Measurements from ENCODE around the gene RASA1.

RASA1 gene

DNA sequence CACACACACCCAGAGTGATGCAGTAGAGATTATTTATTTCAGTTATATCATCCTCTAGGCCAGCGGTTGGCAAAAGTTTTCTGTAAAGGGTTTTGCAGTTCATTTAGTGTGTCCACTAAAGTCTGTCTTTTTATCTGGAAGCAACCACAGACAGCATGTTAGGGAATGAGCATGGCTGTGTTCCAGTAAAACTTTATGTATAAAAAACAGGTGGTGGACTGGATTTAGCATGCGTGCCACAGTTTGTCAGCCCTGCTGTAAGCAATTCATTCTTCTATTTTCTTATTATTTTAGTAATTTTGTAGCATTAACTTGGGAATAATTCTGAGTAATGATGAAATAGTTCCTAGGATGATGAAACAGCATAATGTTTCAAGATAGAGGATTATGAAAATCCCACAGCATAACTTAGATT lies 93.4 kb downstream of the RASA1 start:
- DNase-seq (ENCODE audit: low read depth in 2 of 2): no peak

- no peak for DNase-seq (ENCODE audit: low read depth in 2 of 2)
These were observed 94.0 kb downstream of the RASA1 start for GRCh38 chr5:87361536-87362213.

- DNase-seq (ENCODE audit: low read depth in 2 of 2): no peak
These were observed 99.6 kb downstream of the RASA1 start for GRCh38 chr5:87367243-87367642.

DNA sequence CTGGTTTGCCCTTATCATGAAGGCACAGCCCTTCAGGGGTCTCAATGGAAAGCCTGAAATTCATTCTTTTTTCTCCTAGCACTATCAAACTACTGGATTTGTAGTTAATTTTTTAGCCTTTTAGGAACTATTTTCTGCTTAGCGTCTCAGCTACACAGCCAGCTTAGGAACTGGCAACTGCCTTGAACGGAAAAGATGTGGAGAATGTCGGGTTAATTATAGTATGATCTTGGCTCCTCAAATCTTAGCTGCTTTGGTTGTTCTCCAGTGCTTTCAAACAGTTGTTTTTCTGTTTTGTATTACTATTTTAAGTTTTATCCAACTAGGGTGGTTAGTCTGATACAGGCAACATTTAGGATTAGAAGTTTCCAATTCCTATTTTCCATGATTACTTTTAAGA lies 100.9 kb downstream of the RASA1 start:
- DNase-seq (ENCODE audit: low read depth in 2 of 2): no peak

GRCh38 chr5:87369431-87369830 lies 101.7 kb downstream of the RASA1 start:
- no peak for DNase-seq (ENCODE audit: low read depth in 2 of 2)

DNA sequence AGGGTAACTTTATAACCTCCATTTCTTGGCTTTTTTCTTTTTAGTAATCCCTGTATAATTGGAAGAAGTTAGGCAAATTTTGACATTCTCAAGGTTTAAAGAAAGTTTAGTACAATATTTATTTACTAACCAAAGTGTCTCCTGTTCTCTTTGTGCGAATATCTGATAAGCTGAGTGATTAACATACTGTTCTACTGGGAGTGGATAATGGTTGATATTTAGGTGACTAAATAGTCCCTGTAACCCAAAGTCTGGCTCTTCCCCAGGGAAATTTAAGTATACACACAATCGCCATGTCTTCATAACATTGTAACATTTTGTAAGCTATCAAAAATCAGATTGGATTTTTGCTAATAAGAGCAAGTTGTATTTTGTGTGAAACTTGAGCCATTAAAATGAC lies 105.0 kb downstream of the RASA1 start:
- no peak for DNase-seq (ENCODE audit: low read depth in 2 of 2)

DNA sequence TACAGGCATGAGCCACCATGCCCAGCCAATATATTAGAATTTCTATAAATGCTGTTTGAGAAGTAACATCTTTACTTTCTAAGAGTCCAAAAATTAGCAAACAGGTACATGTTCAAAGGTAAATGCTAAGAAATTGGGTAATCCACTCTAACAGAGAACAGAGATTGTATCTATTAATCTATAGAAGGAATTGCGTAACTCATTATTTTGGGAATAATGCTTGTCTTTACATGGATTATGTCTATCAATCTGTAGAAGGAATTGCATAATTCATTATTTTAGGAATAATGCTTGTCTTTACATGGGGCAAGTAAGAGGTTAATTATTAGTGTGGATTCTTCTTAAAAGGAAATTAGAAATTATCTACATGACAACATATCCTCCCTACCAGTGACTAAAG lies 114.5 kb downstream of the RASA1 start:
- no peak for DNase-seq (ENCODE audit: low read depth in 2 of 2)

- DNase-seq (ENCODE audit: low read depth in 2 of 2): no peak
These were observed 115.5 kb downstream of the RASA1 start for GRCh38 chr5:87383216-87383615.

- DNase-seq (ENCODE audit: low read depth in 2 of 2): no peak
These were observed 118.1 kb downstream of the RASA1 start for GRCh38 chr5:87385802-87386201.

- no peak for DNase-seq (ENCODE audit: low read depth in 2 of 2)
These were observed 120.4 kb downstream of the RASA1 start for GRCh38 chr5:87388129-87388528.

- DNase-seq (ENCODE audit: low read depth in 2 of 2): no peak
These were observed 121.8 kb downstream of the RASA1 start for GRCh38 chr5:87389296-87390034.

GRCh38 chr5:87390075-87390474 lies 122.4 kb downstream of the RASA1 start:
- DNase-seq (ENCODE audit: low read depth in 2 of 2): no peak

DNA sequence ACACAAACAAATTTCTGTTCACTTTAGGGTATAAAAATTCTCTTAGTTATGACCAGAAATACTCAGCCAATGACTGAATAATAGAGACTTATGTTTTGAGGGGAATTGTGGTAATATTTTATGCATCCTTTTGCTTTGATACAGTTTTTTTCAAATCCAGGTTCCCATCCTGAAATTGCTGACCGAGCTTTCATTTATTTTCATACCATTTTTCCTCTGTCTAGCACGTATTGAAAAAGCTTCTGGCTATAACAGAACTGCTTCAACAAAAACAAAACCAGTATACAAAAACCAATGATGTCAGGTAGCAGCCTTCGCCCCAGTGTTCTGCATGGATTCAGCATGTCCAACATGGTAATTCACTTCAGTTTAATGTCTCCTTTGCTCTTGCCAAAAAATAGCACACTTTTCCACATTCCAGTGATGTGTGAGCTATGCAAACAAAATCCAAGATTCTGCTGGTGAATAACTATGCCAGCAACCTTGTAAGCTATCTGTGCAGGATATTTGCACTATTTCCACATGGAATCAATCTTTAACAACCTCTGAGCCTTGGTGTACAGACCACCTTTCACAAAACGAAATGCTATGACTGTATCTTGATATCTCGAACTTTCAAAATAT lies 123.0 kb downstream of the RASA1 start:
- DNase-seq (ENCODE audit: low read depth in 2 of 2): no peak

- DNase-seq (ENCODE audit: low read depth in 2 of 2): no peak
These were observed 124.5 kb downstream of the RASA1 start for GRCh38 chr5:87392170-87392569.

DNA sequence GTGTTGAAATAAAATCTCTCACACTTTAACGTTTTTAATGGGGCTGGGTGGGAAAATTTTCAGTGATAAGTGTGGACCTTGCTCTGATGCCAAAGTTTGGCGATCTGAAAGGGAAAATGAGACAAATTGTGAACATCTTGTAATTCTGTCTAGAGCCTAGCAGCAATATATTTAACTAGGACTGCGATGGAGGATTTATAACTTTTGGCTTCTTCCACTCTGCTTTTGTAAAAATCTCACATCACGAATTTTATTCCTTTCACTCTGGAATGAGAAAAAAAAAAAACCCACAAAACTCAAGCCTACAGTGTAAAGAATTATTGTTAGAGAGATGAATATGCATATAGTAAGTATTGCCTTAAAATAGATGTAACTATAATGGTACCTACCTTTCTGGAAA lies 125.1 kb downstream of the RASA1 start:
- no peak for DNase-seq (ENCODE audit: low read depth in 2 of 2)

DNA sequence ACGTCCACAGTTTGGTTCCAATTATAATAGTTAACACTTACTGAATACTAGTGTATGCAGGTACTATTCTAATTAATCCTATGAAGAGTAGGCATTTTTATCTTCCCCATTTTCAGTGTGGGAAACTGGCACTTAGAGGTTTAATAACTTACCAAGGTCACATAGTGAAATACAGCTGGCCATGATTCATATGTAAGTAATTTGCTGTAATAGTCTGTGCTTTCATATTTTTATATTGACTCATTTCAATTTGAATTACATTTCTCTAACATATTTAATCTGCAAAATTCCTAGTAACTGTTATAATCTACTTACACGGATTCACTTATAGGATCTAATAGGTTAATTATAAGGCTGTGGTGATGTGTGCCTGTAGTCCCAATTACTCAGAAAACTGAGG lies 125.6 kb downstream of the RASA1 start:
- DNase-seq (ENCODE audit: low read depth in 2 of 2): no peak

GRCh38 chr5:87394411-87395165 lies 126.9 kb downstream of the RASA1 start:
- DNase-seq (ENCODE audit: low read depth in 2 of 2): no peak

DNA sequence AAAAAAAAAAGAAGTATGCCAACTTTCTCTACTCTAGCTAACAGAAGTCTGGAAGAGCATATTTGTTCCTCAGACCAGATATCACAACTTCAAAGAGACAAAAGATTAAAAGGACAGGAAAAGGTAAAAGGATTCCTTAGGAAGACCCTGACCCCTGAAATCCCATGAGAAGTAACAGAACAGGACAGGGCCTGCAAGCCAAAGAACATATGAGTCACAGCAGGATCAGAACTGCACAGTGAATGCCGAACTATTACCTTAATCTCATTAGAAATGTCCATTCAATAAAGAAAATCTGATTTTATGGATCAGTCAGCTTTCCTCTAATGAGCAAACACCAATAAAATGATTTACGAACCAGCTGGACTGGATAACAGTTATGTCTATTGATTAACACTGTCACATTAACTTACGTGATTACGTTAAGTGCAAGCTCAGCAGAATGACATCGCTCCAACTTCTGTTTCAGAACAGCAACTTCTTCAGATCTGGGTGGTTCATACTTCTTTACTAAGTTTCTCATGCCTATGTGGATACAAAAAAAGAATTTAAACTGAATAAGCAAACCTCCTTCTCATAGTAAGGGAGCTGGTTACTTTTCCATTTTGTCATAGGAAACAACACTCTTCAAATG lies 131.4 kb downstream of the RASA1 start:
- DNase-seq (ENCODE audit: low read depth in 2 of 2): no peak

DNA sequence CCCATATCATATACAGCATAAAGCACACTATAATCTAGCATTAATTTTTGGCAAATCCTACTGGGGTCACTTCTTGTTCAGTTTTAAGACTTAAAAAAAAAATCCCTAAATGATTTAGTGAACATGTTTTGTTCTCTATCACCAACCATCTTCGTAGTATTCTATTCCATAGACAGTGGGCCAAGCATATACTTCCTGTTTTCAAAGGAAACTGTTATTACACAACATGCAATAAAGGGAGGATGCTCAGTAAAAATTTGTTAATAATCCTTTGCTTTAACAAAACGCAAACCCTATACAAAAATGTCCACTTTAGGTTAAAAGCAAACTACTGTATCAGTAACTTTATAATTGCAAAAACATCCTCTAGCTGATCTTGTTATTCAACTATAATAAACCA lies 132.0 kb downstream of the RASA1 start:
- no peak for DNase-seq (ENCODE audit: low read depth in 2 of 2)

DNA sequence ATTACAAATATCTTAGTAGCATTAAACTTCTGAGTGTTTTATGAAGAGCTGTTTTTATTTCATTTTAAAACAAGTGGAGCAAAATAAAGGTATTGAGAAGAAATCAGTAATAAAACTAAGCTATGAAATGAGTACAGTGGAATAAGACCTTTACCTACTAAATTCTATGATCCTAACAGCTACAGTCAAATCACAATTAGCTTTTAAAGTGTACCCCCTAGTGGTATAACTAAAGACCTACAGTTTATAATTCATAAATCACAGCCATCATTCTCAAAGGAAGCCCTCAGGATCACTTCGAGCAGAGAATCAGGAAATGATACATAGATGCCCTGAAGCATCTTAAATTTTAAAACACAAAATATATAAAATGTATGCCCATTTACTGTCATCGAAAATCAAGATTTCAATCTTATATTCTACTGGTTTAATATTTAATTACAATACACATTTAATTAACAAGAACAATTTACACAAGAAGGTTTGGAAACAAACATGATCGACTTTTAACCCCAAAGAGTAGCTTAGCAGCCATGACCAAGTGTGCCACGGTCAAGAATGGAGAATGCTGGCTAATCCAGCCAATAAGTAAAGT lies 132.7 kb downstream of the RASA1 start:
- DNase-seq (ENCODE audit: low read depth in 2 of 2): no peak

DNA sequence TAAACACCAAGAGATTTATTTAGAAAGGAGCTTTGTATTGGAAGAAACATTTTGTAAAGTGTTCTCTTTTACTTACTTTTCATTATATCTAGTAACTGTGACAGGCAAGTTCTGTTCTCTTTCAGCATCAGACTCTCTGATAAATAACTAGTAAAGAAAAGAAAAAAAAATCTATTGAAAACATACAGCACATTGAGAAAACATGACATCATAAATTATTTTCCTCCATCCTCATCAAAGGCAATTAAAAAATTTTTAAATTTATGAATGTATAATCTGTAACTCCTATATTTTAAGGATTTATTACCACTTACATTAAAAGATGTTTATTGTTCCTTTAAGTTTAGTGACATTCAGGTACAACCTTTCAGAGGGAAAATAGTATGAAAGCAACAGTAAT lies 133.9 kb downstream of the RASA1 start:
- DNase-seq (ENCODE audit: low read depth in 2 of 2): no peak

- DNase-seq (ENCODE audit: low read depth in 2 of 2): no peak
These were observed 135.7 kb downstream of the RASA1 start for GRCh38 chr5:87403409-87403808.
